CD4-positive, alpha-beta T cell treated with Interleukin-15 for 4 hours (primary cell): ENCODE data around the gene KCNN4.

ENCODE experiments used
- DNase-seq: peaks from one replicate; pipeline ENCODE4 v3.0.0-alpha.2; 2020; ENCODE audit warnings: low spot score

The KCNN4 gene

DNA sequence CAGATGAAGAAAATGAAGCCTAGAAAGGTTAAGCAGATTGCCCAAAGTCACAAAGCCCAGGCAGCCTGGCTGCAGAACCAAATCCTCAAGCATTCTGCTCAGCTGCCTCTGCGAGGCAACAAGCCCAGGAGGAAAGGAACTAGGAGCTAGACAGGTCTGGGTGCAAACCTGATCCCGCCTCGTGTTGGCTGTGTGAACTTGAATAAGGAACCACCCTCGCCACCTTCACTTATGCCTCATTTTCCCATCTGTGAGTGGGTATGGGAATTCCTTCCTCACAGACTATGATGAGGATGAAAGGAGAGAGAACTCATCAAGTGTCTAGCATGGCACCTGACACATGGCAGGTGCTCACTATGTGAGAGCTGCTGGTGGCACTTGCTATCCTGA is 32.6 kb downstream of the KCNN4 start:
- no peak for DNase-seq

DNA sequence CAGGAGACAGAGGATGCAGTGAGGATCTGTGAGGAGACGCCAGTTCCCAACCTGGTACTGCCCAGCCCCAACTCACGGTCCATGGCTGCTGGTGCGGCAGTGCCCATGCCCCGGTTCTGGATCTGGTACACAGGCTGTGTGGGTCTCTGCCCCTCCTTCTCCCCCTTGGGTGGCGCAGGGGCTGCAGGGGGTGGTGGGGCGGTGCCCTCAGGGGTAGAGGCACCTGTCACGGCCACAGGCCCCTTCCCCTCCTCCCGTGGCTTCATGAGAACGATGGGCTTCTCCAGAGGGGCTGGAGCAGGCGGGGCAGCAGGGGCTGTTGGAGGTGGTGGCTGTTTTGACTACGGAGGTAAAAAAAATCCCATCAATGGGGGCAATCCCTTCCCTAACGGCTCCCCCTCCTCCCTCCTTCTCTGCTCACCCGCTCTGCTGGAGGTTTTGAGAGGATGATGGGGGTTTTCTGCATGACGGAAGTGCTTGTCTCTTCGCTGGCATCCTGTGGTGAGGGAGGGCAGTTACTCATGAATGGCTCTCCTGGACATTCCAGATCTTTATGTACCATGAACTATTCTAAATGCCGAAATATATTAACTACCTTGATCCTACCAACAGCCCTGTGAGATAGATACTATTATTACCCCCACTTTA is 33.1 kb downstream of the KCNN4 start:
- DNase-seq, result no peak

DNA sequence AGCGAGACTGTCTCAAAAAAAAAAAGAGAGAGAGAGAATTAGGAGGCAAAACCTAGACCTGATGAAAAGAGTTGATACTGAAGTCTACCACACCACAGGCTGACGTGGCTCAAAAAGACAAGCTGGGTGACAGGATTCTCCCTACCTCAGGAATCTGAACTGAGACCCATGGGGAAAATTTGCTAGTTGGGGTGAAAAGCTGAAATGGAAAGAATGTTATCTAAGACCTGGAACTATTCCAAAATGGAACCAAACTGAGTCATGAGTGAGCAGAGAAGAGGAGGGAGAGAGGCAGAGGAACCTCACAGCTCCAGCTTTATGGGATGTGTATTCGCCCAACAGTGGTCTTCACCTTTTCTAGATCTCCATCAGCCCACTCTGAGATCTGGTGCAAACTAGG is 37.7 kb downstream of the KCNN4 start:
- DNase-seq, result no peak

DNA sequence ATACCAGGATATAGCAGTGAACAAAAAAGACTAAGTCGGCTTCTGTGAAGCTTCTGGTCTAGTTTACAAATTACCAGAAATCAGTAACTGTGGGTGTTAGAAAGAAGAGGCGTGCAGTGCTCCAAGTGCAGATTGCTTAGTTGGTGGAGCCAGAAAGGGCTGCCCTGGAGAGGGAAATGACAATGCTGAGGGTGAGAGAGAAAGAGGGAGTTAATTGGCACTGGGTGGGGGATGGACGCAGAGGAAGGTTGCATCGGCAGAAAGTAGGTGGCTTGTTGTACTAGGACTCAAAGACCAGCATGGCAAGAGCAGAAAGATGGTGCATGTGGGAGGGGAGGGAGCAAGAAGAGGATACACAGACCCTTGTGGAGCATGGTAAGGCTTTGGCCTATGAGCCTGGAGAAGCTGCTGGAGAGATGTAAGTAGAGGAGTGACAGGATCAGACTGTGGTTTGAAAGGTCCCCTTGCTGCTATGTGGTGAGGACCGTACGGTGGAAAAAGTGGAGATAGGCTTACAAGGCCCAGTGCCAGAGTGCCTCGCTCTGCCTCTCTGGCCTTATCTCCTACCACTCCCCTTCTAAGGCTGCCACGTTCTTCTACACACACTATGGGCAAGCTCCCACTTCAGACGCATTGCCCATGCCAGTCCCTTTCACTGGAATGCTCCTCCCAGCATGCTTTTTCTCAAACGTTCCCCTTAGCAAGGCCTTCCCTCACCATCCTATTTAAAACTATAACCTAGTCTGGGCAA is 39.5 kb downstream of the KCNN4 start:
- no peak for DNase-seq

DNA sequence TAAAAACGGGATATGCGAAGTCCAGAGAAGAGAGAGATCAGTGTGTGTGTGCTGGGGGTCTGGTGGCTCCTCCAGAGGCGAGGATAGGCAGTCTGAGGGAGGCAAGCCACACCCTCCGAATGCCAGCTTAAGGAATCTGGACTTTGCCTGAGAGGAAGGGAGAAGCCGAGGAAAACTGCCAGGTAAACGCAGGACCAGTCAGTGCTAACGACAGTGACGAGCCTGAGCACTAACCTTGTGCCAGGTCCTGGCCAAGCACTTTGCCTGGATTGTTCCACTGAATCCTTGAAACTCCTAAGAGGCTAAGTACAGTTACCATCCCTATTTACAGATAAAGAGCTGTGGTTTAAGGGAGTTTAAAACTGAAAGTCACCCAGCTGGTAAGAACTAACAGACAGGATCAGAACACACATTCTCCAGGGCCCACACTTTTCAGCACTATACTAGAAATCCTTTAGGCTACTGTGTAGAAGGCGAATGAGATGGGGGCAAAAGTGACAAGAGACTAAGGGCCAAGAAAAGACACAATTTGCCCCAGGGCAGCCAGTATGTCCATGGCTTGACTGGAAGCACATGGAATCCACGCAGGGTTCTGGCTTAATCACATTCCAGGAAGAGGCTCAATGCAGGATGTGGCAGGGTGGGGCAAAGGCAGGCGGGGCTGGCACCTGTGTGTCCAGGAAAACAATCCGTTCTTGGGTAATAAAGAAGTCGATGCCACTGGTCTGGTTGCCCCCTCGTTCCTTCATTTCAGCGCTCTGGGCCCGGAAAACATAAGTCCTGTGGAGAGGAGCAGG is 41.1 kb downstream of the KCNN4 start:
- no peak for DNase-seq

DNA sequence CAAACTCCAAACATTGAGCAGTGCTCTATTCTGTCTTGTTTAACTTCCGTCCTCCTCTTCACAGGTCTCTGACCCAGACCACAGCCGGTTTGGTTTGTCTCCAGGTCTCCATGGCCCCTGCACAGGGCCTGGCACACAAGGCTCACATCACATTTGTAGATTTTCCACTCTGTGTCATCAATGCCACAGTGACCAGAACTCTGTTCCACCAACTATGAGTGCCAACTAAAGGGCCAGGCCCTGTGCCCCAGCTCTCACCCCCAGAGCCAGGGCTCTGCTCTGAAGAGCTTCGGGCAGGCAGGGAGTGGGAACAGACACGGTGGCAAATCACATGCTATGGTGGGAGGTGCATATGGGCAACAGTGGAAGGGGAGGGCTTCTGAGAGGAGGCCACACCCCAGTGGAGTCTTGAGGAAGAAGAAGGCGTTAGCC is 42.0 kb downstream of the KCNN4 start:
- no peak for DNase-seq

DNA sequence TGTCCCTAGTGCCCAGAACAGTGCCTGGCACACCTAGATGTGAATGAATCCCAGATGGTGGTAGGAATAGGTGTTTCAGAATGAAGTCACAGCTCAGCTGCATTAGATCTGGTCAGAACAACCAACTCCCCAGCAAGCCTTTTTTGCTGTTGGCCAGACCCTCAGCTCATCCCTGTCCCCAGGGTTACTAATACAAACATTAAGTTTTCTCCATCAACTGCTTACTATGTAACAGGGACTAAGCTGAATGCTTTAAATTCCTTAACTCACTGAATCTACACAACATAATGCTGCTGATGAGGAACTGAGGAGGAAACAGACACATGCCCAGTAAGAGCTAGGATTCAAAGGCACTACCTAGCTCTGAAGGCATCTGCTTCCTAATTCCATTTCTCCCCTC is 44.8 kb downstream of the KCNN4 start:
- no peak for DNase-seq

DNA sequence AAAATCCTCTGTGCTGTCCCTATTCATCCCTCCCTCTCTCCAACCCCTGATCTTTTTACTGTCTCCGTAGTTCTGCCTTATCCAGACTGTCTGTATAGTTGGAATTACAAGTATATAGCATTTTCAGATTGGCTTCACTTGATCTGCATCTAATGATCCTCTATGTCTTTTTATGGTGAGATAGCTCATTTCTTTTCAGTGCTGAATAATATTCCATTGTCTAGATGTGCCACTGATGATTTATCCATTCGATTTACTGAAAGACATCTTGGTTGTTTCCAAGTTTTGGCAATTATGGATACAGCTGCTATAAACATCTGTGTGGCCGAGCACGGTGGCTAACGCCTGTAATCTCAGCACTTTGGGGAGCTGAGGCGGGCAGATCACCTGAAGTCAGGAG is 45.8 kb downstream of the KCNN4 start:
- DNase-seq, result no peak

DNA sequence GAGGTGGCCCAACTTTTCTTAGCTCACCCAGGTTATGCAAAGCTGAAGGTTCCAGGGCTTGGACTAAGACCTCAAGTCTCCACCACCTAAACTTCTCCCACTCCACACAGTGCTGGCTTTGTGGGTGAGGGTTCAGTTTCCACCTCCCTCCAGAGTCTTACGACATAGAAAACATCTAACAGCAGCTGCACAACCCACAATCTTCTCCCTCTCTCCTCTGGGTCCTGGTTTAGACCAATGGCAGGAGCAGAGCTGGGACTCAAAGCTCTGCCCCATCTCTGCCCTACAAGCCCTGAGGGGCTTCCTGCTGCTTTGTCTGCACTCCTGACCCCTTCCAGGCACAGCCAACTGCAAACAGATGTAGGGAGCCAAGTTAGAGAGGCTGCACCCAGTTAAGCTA is 48.9 kb downstream of the KCNN4 start:
- no peak for DNase-seq

DNA sequence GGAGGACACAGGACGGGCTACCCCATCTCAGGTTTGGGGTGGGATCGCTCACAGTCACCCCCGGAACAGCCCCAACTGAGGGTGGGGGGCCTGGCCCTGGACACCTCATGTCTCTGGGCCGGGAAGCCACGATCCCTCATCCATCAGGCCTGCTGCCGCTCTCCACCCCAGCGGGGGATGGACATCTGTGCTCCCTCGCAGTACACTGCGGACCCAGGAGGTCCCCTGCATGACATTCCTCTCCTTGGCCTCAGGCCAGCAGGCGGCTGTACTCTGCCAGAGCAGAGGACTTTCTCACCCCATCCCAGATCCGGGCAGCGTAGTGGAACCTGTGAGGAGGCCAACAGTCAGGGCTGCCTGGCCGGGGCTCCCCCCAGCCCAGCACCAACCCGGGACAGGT is 49.4 kb downstream of the KCNN4 start:
- DNase-seq, result no peak

DNA sequence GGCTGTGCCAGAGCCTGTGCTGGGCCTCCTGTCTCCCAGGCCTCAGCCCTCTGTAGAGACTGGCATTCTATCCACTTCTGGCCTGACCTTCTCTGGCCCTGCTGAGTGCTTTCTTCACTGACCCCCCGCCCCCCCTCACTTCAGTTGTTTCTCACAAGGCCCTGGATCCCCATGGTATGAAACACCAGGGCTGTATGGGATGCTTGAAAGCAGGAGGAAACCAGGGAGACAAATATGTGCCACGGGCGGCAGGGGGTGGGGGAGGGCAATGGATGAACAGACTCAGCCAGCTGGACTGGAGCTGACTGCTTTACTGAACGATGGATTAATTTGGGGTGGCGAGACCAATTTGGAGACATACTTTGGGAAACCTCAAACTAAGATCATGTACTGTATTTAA is 50.9 kb downstream of the KCNN4 start:
- no peak for DNase-seq

DNA sequence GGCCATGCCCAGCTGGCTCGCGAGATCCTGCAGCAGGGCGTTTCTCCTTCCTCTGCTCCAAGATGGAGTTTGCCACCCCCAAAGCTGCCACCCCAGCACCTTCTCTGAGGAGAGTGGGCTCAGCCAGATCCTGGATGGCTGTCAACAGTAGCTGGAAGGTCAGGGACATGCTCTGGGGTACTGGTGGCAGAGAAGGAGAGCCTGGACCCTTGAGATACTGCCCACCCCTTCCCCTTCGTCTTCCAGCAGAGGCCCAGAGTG is 53.2 kb downstream of the KCNN4 start:
- no peak for DNase-seq

DNA sequence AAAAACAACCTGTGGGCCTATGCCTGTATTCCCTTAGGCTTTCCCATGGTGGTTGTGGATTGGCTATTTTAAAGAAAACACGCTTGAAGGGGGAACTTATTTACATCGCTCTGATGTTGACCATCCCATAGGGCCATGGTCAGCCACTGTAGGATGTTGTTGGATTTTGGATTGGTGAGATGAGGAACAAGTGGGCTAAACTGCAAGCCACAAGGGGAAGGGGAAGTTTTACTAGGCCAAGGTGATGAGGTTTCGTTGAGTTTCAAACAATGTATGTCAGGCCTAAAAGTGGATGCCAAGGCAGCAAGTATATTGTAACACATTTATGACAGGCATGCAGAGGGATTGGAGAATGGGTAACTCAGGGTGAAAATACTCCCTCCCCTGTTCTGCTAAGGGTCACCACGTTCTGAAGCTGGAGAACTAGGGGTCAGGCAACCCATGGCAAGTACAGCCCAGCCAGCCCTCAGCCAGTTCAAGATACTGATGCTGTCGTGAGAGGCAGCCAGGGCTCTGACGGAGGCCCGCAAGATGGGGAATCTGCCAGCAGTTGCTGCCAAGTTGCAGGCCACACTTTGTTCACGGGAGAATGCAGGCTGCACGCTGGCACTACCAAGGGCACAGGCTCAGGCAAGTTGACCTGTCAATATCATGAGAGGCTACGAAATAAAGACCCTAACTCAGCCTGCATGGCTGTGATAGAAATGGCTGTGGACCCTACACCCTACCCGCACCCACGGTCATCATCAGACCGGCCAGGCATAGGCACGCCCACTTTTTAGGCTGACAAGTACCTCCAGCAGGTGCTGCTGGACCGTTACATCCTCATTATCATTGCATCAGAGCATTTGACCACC is 53.8 kb downstream of the KCNN4 start:
- no peak for DNase-seq

DNA sequence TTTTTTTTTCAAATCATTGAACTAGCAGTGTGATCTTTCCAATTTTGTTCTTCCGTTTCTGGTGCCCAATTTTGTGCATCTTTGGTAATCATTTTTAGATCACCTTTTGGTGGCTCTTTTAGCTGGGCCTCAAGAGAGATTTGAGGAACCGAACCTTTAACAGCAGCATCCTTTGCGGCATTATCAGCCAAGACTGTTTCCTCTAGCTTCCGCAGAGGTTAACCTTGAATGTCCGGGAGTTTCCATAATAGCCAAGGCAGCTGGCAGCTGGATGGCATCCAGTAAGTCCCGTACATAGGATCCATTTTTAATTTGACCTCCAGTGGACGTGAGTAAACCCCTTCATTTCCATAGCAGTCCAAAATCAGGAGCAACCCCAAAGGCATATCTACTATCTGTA is 55.3 kb downstream of the KCNN4 start:
- no peak for DNase-seq

DNA sequence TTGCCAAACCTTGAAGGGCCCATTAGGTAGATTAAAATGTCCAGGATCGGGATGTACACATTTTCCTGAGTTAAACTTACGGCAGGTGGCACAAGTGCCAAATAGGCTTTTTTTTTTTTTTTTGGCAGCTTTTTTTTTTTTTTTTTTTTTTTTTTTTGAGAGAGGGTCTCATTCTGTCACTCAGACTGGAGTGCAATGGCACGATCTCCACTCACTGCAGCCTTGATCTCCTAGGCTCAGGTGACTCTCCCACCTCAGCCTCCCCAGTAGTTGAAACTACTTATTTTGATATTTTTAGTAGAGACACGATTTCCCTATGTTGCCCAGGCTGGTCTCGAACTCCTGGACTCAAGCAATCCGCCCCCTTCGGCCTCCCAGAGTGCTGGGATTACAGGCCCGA is 55.9 kb downstream of the KCNN4 start:
- DNase-seq, result no peak

DNA sequence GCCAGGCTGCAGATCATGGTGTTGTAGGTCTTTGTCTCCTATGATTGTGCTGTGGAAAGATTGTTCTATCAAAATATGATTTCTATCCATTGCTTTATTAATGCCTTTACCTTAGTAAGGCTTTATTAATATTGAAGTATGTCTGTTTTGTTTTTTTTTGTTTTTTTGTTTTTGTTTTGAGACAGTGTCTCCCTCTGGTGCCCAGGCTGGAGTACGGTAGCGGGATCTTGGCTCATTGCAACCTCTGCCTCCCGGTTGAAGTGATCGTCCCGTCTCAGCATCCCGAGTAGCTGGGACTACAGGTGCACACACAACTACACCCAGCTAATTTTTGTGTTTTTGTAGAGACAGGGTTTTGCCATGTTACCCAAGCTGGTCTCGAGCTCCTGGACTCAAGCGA is 57.2 kb downstream of the KCNN4 start:
- DNase-seq, result no peak

DNA sequence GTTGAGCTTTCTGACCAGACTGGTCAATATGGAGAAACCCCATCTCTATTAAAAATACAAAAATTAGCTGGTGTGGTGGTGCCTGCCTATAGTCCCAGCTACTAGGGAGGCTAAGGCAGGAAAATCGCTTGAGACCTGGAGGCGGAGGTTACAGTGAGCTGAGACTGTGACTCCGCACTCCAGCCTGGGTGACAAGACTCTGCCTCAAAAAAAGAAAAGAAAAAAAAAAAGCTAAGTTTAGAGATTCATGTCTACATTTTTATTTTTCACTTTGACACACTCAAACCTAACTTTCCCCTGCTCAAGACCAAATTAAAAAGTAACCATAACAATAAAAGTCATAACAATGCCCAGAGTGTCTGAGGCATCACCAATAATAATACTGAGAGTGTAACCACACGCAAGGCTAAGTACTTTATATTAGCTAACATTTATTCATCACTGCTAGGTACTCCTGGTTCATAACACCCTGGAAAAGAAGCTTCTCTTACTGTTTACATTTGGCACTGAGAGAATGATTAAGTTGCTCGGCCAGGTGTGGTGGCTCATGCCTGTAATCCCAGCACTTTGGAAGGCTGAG is 59.2 kb downstream of the KCNN4 start:
- DNase-seq, result no peak

DNA sequence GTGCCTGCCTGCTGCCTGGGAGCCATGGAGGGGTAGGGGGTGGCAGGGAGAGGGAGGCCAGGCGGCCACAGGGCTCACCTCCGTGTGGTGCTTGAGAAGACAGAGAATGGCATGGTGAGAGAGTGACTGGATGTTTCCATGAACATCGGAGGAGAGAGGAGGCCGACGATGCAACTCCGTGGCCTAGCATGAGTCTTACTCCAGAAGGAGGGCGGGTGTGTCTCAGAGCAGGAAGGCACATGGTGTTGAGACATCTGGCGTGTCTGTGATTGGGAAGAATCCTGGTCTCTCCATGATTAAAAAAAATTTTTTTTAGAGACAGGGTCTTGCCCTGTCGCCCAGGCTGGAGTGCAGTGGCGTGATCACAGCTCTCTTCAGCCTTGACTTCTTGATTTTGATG is 59.8 kb downstream of the KCNN4 start:
- no peak for DNase-seq

DNA sequence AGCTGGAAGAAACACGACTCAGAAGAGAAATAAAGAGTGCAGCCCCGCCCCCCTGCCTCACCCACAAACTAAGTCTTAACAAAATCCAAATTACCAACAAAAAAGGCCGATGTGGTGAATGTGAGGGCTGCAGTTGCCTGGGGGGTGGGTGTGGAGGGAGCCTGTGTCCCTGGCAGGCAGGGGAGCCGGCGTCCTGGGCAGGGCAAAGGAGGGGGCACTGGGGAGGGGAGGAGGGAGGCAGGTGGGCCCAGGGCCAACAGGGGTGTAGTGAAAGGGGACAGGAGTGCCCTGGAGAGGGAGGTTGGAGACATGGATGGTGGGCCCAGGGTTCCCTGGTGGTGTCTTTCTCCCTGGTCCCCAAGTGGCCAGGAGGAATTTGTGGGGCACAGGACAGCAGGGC is 60.9 kb downstream of the KCNN4 start:
- DNase-seq, result no peak

DNA sequence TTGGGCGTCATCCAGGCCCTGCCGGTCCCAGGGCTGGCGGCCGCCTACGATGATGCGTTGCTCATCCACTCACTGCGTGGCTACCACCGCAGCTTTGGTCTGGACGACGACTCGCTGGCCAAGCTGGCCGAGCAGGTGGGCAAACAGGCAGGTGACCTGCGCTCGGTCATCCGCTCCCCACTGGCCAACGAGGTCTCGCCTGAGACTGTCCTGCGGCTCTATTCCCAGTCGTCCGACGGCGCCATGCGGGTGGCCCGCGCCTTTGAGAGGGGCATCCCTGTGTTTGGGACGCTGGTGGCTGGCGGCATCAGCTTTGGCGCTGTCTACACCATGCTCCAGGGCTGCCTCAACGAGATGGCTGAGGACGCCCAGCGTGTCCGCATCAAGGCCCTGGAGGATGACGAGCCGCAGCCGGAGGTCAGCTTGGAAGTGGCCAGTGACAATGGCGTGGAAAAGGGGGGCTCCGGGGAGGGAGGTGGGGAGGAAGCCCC is 61.4 kb downstream of the KCNN4 start:
- no peak for DNase-seq

DNA sequence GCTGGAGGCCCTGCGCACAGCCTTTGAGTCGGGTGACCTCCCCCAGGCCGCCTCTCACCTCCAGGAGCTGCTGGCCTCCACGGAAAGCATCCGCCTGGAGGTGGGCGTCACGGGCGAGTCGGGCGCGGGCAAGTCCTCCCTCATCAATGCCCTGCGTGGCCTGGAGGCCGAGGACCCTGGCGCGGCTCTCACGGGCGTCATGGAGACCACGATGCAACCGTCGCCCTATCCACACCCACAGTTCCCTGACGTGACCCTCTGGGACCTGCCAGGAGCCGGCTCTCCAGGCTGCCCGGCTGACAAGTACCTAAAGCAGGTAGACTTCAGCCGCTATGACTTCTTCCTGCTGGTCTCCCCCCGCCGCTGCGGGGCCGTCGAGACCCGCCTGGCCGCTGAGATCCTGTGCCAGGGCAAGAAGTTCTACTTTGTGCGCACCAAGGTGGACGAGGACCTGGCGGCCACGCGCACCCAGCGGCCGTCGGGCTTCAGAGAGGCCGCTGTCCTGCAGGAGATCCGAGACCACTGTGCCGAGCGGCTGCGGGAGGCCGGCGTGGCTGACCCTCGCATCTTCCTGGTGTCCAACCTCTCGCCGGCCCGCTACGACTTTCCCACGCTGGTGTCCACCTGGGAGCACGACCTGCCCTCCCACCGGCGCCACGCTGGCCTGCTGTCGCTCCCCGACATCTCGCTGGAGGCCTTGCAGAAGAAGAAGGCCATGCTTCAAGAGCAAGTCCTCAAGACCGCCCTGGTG is 62.0 kb downstream of the KCNN4 start:
- no peak for DNase-seq
